ENCODE measurements around the gene SMPD4. TPM values are rescaled to one million over a fixed set of nuclear protein-coding genes. Genes with fewer than 3 reads are reported as not detected.
A peak's percentile ranks its signal among the peaks of the same experiment; 100 is the strongest.
"Not testable (repeated sequence)": the region's sequence is repeated elsewhere in the genome, so short reads cannot be mapped to it uniquely, and the experiment has no call there.

The SMPD4 gene
- total and polyA plus RNA-seq, 9 donors, result 24.7 to 53.2 (median 39.3) TPM

DNA sequence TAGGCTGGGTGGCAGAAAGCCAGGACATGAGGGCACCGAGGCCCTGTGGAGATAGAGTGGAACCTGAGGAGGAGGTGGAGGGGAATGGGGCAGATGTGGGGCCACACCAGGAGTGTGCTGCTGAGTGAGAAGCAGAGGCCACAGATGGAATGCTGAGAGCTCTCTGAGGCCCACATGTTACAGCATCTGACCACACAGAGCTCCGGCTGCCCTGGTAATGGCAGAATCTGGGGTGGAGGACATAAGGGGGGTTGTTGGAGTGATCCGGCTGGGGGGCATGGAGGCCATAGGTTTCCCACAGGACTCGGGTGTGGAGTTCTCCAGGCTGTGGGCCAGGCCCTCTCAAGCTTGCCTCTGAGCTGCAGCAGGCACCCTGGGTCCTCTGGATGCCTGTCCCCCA is 4.5 kb upstream of the SMPD4 start:
- H3K27ac ChIP-seq, result no peak overlapping the region
- peaks cover 4% of the 10 kb centered on the region for H3K4me1 ChIP-seq (ENCODE audit: insufficient read depth)
- no peak overlapping the region for H3K4me3 ChIP-seq
- H3K9me3 ChIP-seq, result no peaks in the 10 kb centered on the region
- no peaks in the 10 kb centered on the region for H3K36me3 ChIP-seq
- no peak for TF ChIP-seq EP300 (IDR thresholded peaks at IDR 0.05)
- TF ChIP-seq POLR2A (IDR thresholded peaks at IDR 0.05), result no peak
- TF ChIP-seq, protein P1, sequence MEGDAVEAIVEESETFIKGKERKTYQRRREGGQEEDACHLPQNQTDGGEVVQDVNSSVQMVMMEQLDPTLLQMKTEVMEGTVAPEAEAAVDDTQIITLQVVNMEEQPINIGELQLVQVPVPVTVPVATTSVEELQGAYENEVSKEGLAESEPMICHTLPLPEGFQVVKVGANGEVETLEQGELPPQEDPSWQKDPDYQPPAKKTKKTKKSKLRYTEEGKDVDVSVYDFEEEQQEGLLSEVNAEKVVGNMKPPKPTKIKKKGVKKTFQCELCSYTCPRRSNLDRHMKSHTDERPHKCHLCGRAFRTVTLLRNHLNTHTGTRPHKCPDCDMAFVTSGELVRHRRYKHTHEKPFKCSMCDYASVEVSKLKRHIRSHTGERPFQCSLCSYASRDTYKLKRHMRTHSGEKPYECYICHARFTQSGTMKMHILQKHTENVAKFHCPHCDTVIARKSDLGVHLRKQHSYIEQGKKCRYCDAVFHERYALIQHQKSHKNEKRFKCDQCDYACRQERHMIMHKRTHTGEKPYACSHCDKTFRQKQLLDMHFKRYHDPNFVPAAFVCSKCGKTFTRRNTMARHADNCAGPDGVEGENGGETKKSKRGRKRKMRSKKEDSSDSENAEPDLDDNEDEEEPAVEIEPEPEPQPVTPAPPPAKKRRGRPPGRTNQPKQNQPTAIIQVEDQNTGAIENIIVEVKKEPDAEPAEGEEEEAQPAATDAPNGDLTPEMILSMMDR (IDR thresholded peaks at IDR 0.05), result no peak
- 69 to 77% (median 76%) methylated on average over 4 of the region's 4 CpGs for WGBS, 3 donors
- intact Hi-C loops (cut with DNase I), result loop anchor here in 3 of 4 donors (5.0 to 10.0 kb wide), 3 partner anchors 149 to 1301 kb away; partner anchors contain the start of gene IMP4 (in 1 of the 3)
- DNase-seq, result no peak
- H3K27me3 ChIP-seq, result no peaks in the 10 kb centered on the region

DNA sequence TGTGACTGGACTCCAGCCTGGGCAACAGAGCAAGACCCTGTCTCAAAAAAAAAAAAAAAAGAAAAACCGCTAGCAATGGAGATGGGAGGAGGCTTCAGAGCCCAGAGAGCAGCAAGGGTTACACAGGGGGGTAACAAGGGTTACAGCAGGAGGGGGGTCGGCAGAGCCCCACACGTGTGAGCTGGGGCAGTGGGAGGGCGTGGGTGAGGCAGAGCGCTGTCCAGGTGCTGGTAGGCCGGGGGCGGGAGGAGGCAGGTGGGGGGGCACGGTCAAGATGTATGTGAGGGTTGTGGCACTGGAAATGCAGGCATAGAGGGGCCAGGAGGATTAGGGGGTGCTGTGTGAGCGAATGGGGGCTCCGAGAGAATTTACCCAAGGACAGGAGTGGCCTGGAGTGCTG is 4.0 kb upstream of the SMPD4 start:
- no peak for TF ChIP-seq EP300 (IDR thresholded peaks at IDR 0.05)
- TF ChIP-seq POLR2A (IDR thresholded peaks at IDR 0.05), result no peak
- TF ChIP-seq, protein P1 (IDR thresholded peaks at IDR 0.05), result no peak
- 77 to 83% (median 81%) methylated on average over 8 to 10 of the region's 10 CpGs for WGBS, 3 donors
- H3K9me3 ChIP-seq, result no peaks in the 10 kb centered on the region
- no peaks in the 10 kb centered on the region for H3K27me3 ChIP-seq
- no peak overlapping the region for H3K4me3 ChIP-seq
- no peak for DNase-seq
- no peaks in the 10 kb centered on the region for H3K36me3 ChIP-seq
- peaks cover 6% of the 10 kb centered on the region for H3K4me1 ChIP-seq (ENCODE audit: insufficient read depth)
- no peak overlapping the region for H3K27ac ChIP-seq
- intact Hi-C loops (cut with DNase I), result loop anchor here in 3 of 4 donors (5.0 to 10.0 kb wide), 3 partner anchors 149 to 1302 kb away; partner anchors contain the start of gene IMP4 (in 1 of the 3)

GRCh38 chr2:130183512-130184373 is 2.3 kb upstream of the SMPD4 start:
- Histone ChIP-seq H3K27me3 (no peaks in the 10 kb centered on the region), H3K4me3 (no peak overlapping the region), H3K4me1 (ENCODE audit: insufficient read depth) (peaks cover 7% of the 10 kb centered on the region), H3K9me3 (no peaks in the 10 kb centered on the region), H3K27ac (peak overlapping the region in 1 of 2 donors; percentile 38), H3K36me3 (no peaks in the 10 kb centered on the region)
- 40 to 44% (median 43%) methylated on average over 26 of the region's 26 CpGs for WGBS, 3 donors
- intact Hi-C loops (cut with DNase I), result loop anchor here (5.0 to 10.0 kb wide), 4 partner anchors 149 to 161 kb away; partner anchors contain the start of gene IMP4 (in 2 of the 4)
- TF ChIP-seq EP300 (IDR thresholded peaks at IDR 0.05), result no peak
- TF ChIP-seq, protein P1 (IDR thresholded peaks at IDR 0.05), result no peak
- TF ChIP-seq POLR2A (IDR thresholded peaks at IDR 0.05), result no peak
- DNase-seq, result peak; percentile 63 to 85 (median 66)

GRCh38 chr2:130182826-130183511 is 1.6 kb upstream of the SMPD4 start:
- H3K27ac ChIP-seq, result peak overlapping the region; percentile 17 to 69
- not testable (repeated sequence) for H3K36me3 ChIP-seq; H3K27me3 ChIP-seq; H3K4me1 ChIP-seq (ENCODE audit: insufficient read depth); H3K9me3 ChIP-seq
- intact Hi-C loops (cut with DNase I), result loop anchor here (5.0 to 10.0 kb wide), 4 partner anchors 149 to 162 kb away; partner anchors contain the start of gene IMP4 (in 2 of the 4)
- 7 to 14% (median 14%) methylated on average over 17 to 23 of the region's 23 CpGs for WGBS, 3 donors
- H3K4me3 ChIP-seq, result peak overlapping the region; percentile 96
- DNase-seq, result peak in 2 of 5 donors; percentile 36 to 48
